GM19467 (cell line): Measurements from ENCODE around the gene KRTDAP.
"Not testable (repeated sequence)": the region's sequence is repeated elsewhere in the genome, so short reads cannot be mapped to it uniquely, and the experiment has no call there.

Source experiments
- ATAC-seq: cut with Tn5 transposase; IDR thresholded peaks from one replicate; pipeline ENCODE4 v1.9.1; 2021; ENCODE audit warnings: mild to moderate bottlenecking, moderate library complexity; ENCODE audit not compliant: unreplicated experiment

Gene KRTDAP

GRCh38 chr19:35487656-35488182 is 2.5 kb downstream of the KRTDAP start:
- no peak for ATAC-seq

GRCh38 chr19:35486268-35486708 is 4.0 kb downstream of the KRTDAP start:
- ATAC-seq = no peak

- peak; percentile 79 for ATAC-seq
These were observed 5.8 kb downstream of the KRTDAP start for GRCh38 chr19:35484252-35485036.

- no peak for ATAC-seq
These were observed 7.2 kb downstream of the KRTDAP start for GRCh38 chr19:35483089-35483488.

GRCh38 chr19:35478794-35479677 is 11.2 kb downstream of the KRTDAP start:
- no peak for ATAC-seq

- no peak for ATAC-seq
These were observed 14.1 kb downstream of the KRTDAP start for GRCh38 chr19:35476149-35476548.

- not testable (repeated sequence) for ATAC-seq
These were observed 15.7 kb downstream of the KRTDAP start for GRCh38 chr19:35474594-35474993.

- ATAC-seq = no peak
These were observed 16.2 kb downstream of the KRTDAP start for GRCh38 chr19:35474104-35474503.

GRCh38 chr19:35471946-35472345 is 18.3 kb downstream of the KRTDAP start:
- no peak for ATAC-seq

GRCh38 chr19:35471075-35471474 is 19.2 kb downstream of the KRTDAP start:
- not testable (repeated sequence) for ATAC-seq

- no peak for ATAC-seq
These were observed 20.1 kb downstream of the KRTDAP start for GRCh38 chr19:35470128-35470527.

- ATAC-seq = peak; percentile 81
These were observed 21.6 kb downstream of the KRTDAP start for GRCh38 chr19:35468637-35469036.

GRCh38 chr19:35466259-35466658 is 24.0 kb downstream of the KRTDAP start:
- ATAC-seq = no peak

GRCh38 chr19:35462956-35463355 is 27.3 kb downstream of the KRTDAP start:
- ATAC-seq = peak; percentile 3

GRCh38 chr19:35462476-35462953 is 27.7 kb downstream of the KRTDAP start:
- peak; percentile 53 for ATAC-seq

- not testable (repeated sequence) for ATAC-seq
These were observed 28.5 kb downstream of the KRTDAP start for GRCh38 chr19:35461788-35462187.

- ATAC-seq = no peak
These were observed 29.2 kb downstream of the KRTDAP start for GRCh38 chr19:35461060-35461459.

GRCh38 chr19:35460608-35461007 is 29.7 kb downstream of the KRTDAP start:
- ATAC-seq = no peak

- no peak for ATAC-seq
These were observed 30.7 kb downstream of the KRTDAP start for GRCh38 chr19:35459414-35460082.

GRCh38 chr19:35458731-35459391 is 31.4 kb downstream of the KRTDAP start:
- peak; percentile 47 for ATAC-seq
